ENCODE measurements around the gene AGMO.

AGMO gene

GRCh38 chr7:15594461-15594860 lies 32.6 kb upstream of the AGMO start:
- Histone ChIP-seq H3K27me3 (ENCODE audit: control insufficient read depth, insufficient read depth, low read length) (no peaks in the 10 kb centered on the region), H3K9ac (no peak overlapping the region), H3K4me3 (ENCODE audit: low read depth, low read length) (no peak overlapping the region), H3K79me2 (no peaks in the 10 kb centered on the region), H3K4me1 (no peaks in the 10 kb centered on the region), H3K27ac (no peak overlapping the region), H3K4me2 (ENCODE audit: low read length) (no peak overlapping the region), H3K9me3 (ENCODE audit: control insufficient read depth, low read length) (no peaks in the 10 kb centered on the region), H3K36me3 (ENCODE audit: control insufficient read depth, insufficient read depth, low read length) (no peaks in the 10 kb centered on the region), H2AFZ (no peak overlapping the region)
- no peak for TF ChIP-seq CTCF (IDR thresholded peaks at IDR 0.05)

- Histone ChIP-seq H3K9ac (no peak overlapping the region), H2AFZ (no peak overlapping the region), H3K27ac (no peak overlapping the region), H3K27me3 (ENCODE audit: control insufficient read depth, insufficient read depth, low read length) (no peaks in the 10 kb centered on the region), H3K4me1 (no peaks in the 10 kb centered on the region), H3K9me3 (ENCODE audit: control insufficient read depth, low read length) (no peaks in the 10 kb centered on the region), H3K4me2 (ENCODE audit: low read length) (no peak overlapping the region), H3K79me2 (no peaks in the 10 kb centered on the region), H3K36me3 (ENCODE audit: control insufficient read depth, insufficient read depth, low read length) (no peaks in the 10 kb centered on the region), H3K4me3 (ENCODE audit: low read depth, low read length) (no peak overlapping the region)
- TF ChIP-seq CTCF (IDR thresholded peaks at IDR 0.05), result no peak
These were observed 31.6 kb upstream of the AGMO start for GRCh38 chr7:15593382-15593781.

- Histone ChIP-seq H3K4me2 (ENCODE audit: low read length) (no peak overlapping the region), H3K4me3 (ENCODE audit: low read depth, low read length) (no peak overlapping the region), H3K27ac (no peak overlapping the region), H2AFZ (no peak overlapping the region), H3K4me1 (no peaks in the 10 kb centered on the region), H3K9me3 (ENCODE audit: control insufficient read depth, low read length) (no peaks in the 10 kb centered on the region), H3K27me3 (ENCODE audit: control insufficient read depth, insufficient read depth, low read length) (no peaks in the 10 kb centered on the region), H3K36me3 (ENCODE audit: control insufficient read depth, insufficient read depth, low read length) (no peaks in the 10 kb centered on the region), H3K9ac (no peak overlapping the region), H3K79me2 (no peaks in the 10 kb centered on the region)
- TF ChIP-seq CTCF (IDR thresholded peaks at IDR 0.05), result no peak
These were observed 24.5 kb upstream of the AGMO start for GRCh38 chr7:15586266-15586665.

- no peaks in the 10 kb centered on the region for H3K27me3 ChIP-seq (ENCODE audit: control insufficient read depth, insufficient read depth, low read length)
- H3K4me2 ChIP-seq (ENCODE audit: low read length), result no peak overlapping the region
- H3K36me3 ChIP-seq (ENCODE audit: control insufficient read depth, insufficient read depth, low read length), result no peaks in the 10 kb centered on the region
- no peaks in the 10 kb centered on the region for H3K79me2 ChIP-seq
- H3K4me1 ChIP-seq, result no peaks in the 10 kb centered on the region
- H3K9ac ChIP-seq, result no peak overlapping the region
- no peak overlapping the region for H2AFZ ChIP-seq
- no peak for TF ChIP-seq CTCF (IDR thresholded peaks at IDR 0.05)
- no peak overlapping the region for H3K4me3 ChIP-seq (ENCODE audit: low read depth, low read length)
- H3K27ac ChIP-seq, result no peak overlapping the region
- no peaks in the 10 kb centered on the region for H3K9me3 ChIP-seq (ENCODE audit: control insufficient read depth, low read length)
These were observed 22.8 kb upstream of the AGMO start for GRCh38 chr7:15584575-15584974.

GRCh38 chr7:15582773-15583172 lies 21.0 kb upstream of the AGMO start:
- TF ChIP-seq CTCF (IDR thresholded peaks at IDR 0.05), result no peak
- Histone ChIP-seq H3K9me3 (ENCODE audit: control insufficient read depth, low read length) (no peaks in the 10 kb centered on the region), H3K9ac (no peak overlapping the region), H3K4me3 (ENCODE audit: low read depth, low read length) (no peak overlapping the region), H3K4me2 (ENCODE audit: low read length) (no peak overlapping the region), H3K27ac (no peak overlapping the region), H3K36me3 (ENCODE audit: control insufficient read depth, insufficient read depth, low read length) (no peaks in the 10 kb centered on the region), H3K27me3 (ENCODE audit: control insufficient read depth, insufficient read depth, low read length) (no peaks in the 10 kb centered on the region), H3K4me1 (no peaks in the 10 kb centered on the region), H3K79me2 (no peaks in the 10 kb centered on the region), H2AFZ (no peak overlapping the region)

All from parathyroid adenoma (tissue), 2 donors.